ENCODE measurements around the gene GOLPH3. TPM values are rescaled to one million over a fixed set of nuclear protein-coding genes. Genes with fewer than 3 reads are reported as not detected.

The GOLPH3 gene
- total RNA-seq, 1 experiment from 2014 or later, result 98.7 TPM

GRCh38 chr5:32195265-32195664 lies 21.1 kb upstream of the GOLPH3 start:
- H2BK15ac ChIP-seq (ENCODE audit: low read depth, low read length), result no peak overlapping the region
- no peaks in the 10 kb centered on the region for H3K4me1 ChIP-seq (ENCODE audit: insufficient read depth, low read length)
- H3K79me1 ChIP-seq (ENCODE audit: insufficient read depth, low read depth, low read length, poor library complexity, severe bottlenecking), result no peaks in the 10 kb centered on the region
- no peak overlapping the region for H3K27ac ChIP-seq (ENCODE audit: insufficient read length, low read depth, low read length)
- TF ChIP-seq CTCF (conservative IDR thresholded peaks at IDR 0.05), result no peak
- H3K27ac Mint-ChIP-seq, result no peak overlapping the region
- H2BK5ac ChIP-seq (ENCODE audit: insufficient read length, low read length), result no peak overlapping the region
- H3K9me3 Mint-ChIP-seq, result no peaks in the 10 kb centered on the region
- no peak overlapping the region for H3T11ph ChIP-seq (ENCODE audit: low read length)
- H3K18ac ChIP-seq (ENCODE audit: insufficient read length, low read depth, low read length), result no peak overlapping the region
- H2AK5ac ChIP-seq (ENCODE audit: insufficient read length, low read length), result no peak overlapping the region
- H2AFZ ChIP-seq (ENCODE audit: low read length), result no peak overlapping the region
- no peak overlapping the region for H2BK20ac ChIP-seq (ENCODE audit: low read depth, low read length, poor library complexity, severe bottlenecking)
- no peak overlapping the region for H3K4me3 Mint-ChIP-seq
- H3K27me3 ChIP-seq (ENCODE audit: insufficient read depth, low read length), result no peaks in the 10 kb centered on the region
- no peak overlapping the region for H2BK120ac ChIP-seq (ENCODE audit: low read depth, low read length, poor library complexity, severe bottlenecking)
- no peak overlapping the region for H4K8ac ChIP-seq (replicated peaks; ENCODE audit: insufficient read length, low read depth, low read length)
- H3K4ac ChIP-seq (ENCODE audit: low read depth, low read length), result no peak overlapping the region
- no peak overlapping the region for H4K5ac ChIP-seq (ENCODE audit: insufficient read length, low read depth, low read length)
- H3K79me2 ChIP-seq (ENCODE audit: insufficient read depth, low read length), result no peaks in the 10 kb centered on the region
- H3K27me3 Mint-ChIP-seq (ENCODE audit: low read depth), result no peaks in the 10 kb centered on the region; the same call in 1 of the 2 replicates
- no peak overlapping the region for H3K14ac ChIP-seq (ENCODE audit: insufficient read depth, low read length)
- no peak overlapping the region for H4K91ac ChIP-seq (ENCODE audit: insufficient read length, low read depth, low read length)
- WGBS (ENCODE audit: extremely low coverage, insufficient read length, low lambda C conversion rate), result no CpG with 5 or more reads among the region's 5 CpGs
- no peaks in the 10 kb centered on the region for H3K4me1 Mint-ChIP-seq
- H3K9ac ChIP-seq (ENCODE audit: extremely low read depth, insufficient read length, low read length), result no peak overlapping the region
- H3K9me3 ChIP-seq (ENCODE audit: control insufficient read depth, low read depth, low read length), result no peaks in the 10 kb centered on the region
- no peak overlapping the region for H2BK12ac ChIP-seq (ENCODE audit: insufficient read length, low read depth, low read length)
- no peaks in the 10 kb centered on the region for H3K23me2 ChIP-seq (ENCODE audit: insufficient read length, low read depth, low read length, poor library complexity, severe bottlenecking)
- H4K20me1 ChIP-seq (ENCODE audit: control insufficient read depth, insufficient read depth, insufficient read length), result no peaks in the 10 kb centered on the region
- H3K4me2 ChIP-seq (ENCODE audit: insufficient read depth, insufficient read length, low read length), result no peak overlapping the region
- H3K36me3 Mint-ChIP-seq (ENCODE audit: insufficient read depth in 1 of 3, low read depth in 3 of 3), result peaks cover 0 to 1% (median under 1%) of the 10 kb centered on the region in 3 experiments; a peak in 2 of 7 replicates
- H3K56ac ChIP-seq (ENCODE audit: insufficient read length, low read depth, low read length), result no peak overlapping the region
- DNase-seq, result no peak
- H3K23ac ChIP-seq (ENCODE audit: insufficient read length, low read depth, low read length), result no peak overlapping the region

Data from H9 (cell line).